Measurements from ENCODE around the gene IGFN1. TPM values are rescaled to one million over a fixed set of nuclear protein-coding genes. Genes with fewer than 3 reads are reported as not detected.

IGFN1 gene
- total and polyA plus RNA-seq, 2 of the 4 experiments (the other 2 are of a cell fraction): 0.05 TPM; not detected in 1

DNA sequence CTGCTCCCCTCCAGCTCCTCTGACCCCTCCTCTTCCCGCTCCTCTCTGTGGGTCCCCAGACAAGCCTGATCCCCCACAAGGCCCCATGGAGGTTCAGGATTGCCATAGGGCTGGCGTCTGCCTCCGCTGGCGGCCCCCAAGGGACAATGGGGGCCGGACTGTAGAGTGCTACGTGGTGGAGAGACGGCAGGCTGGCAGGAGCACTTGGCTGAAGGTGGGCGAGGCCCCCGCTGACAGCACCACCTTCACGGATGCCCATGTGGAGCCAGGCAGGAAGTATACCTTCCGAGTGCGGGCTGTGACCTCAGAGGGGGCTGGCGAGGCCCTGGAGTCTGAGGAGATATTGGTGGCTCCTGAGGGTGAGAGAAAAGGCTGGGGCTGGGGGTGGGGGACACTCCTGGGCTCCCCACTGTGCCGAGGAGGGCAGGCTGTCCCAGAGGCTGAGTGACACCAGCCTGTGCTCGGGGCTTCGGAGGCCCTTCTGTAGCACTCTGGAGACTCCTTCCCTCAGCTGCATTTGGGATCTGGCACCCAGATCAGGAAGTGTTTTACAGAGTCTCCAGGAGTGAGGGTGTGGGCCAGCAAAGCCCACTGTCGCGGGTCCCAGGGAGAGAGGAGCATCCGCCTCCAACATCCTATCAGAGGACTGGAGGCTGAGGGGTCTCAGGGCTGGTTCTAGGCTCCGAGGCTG, 25.9 kb downstream of the IGFN1 start:
- no peak overlapping the region for H3K4me3 ChIP-seq (ENCODE audit: insufficient read depth, low read depth, low read length)
- no peaks in the 10 kb centered on the region for H3K9me3 ChIP-seq (ENCODE audit: control insufficient read depth, insufficient read depth, low read length)
- H3K4ac ChIP-seq (ENCODE audit: low read depth, low read length): no peak overlapping the region
- TF ChIP-seq FOS (IDR thresholded peaks at IDR 0.05; ENCODE audit: low read depth, low read length) (no peak), RCOR1 (IDR thresholded peaks at IDR 0.05; ENCODE audit: insufficient replicate concordance, low read length) (no peak), CEBPB (IDR thresholded peaks at IDR 0.05; ENCODE audit: low read depth, low read length) (no peak), CHD1 (IDR thresholded peaks at IDR 0.05; ENCODE audit: low read depth, low read length) (no peak)
- TF ChIP-seq, protein P1, sequence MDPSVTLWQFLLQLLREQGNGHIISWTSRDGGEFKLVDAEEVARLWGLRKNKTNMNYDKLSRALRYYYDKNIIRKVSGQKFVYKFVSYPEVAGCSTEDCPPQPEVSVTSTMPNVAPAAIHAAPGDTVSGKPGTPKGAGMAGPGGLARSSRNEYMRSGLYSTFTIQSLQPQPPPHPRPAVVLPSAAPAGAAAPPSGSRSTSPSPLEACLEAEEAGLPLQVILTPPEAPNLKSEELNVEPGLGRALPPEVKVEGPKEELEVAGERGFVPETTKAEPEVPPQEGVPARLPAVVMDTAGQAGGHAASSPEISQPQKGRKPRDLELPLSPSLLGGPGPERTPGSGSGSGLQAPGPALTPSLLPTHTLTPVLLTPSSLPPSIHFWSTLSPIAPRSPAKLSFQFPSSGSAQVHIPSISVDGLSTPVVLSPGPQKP (IDR thresholded peaks at IDR 0.05; ENCODE audit: borderline replicate concordance, low read depth, low read length): no peak
- no peaks in the 10 kb centered on the region for H3K9me1 ChIP-seq (ENCODE audit: insufficient read depth, low read length)
- H2AK5ac ChIP-seq (ENCODE audit: low read depth, low read length): no peak overlapping the region
- no peak overlapping the region for H3K23ac ChIP-seq (ENCODE audit: low read depth, low read length)
- no peak overlapping the region for H3K14ac ChIP-seq (replicated peaks; ENCODE audit: low read depth, low read length)
- no peak overlapping the region for H3K56ac ChIP-seq (ENCODE audit: extremely low read depth, insufficient read depth, low read length)
- no peaks in the 10 kb centered on the region for H3K36me3 ChIP-seq (ENCODE audit: control insufficient read depth, insufficient read depth, low read length)
- H2AFZ ChIP-seq (replicated peaks; ENCODE audit: low read length, poor library complexity): no peak overlapping the region
- no peak overlapping the region for H2BK20ac ChIP-seq (ENCODE audit: low read depth, low read length)
- no peak overlapping the region for H3K18ac ChIP-seq (ENCODE audit: low read depth, low read length)
- no peak overlapping the region for H4K5ac ChIP-seq (ENCODE audit: low read depth, low read length)
- H3K79me1 ChIP-seq (ENCODE audit: low read depth in 1 of 2, low read length in 2 of 2): no peaks in the 10 kb centered on the region
- in situ Hi-C loops (cut with MboI; ENCODE audit: low sequenced_read_pairs): no loop called here
- H4K20me1 ChIP-seq (ENCODE audit: insufficient read depth, low read length): no peaks in the 10 kb centered on the region
- H2BK120ac ChIP-seq (ENCODE audit: low read depth, low read length): no peak overlapping the region
- no peak overlapping the region for H2BK5ac ChIP-seq (ENCODE audit: low read depth, low read length, poor library complexity, severe bottlenecking)
- H3K4me1 ChIP-seq (ENCODE audit: control insufficient read depth, insufficient read depth, low read length): no peaks in the 10 kb centered on the region
- POLR2A ChIA-PET (ENCODE audit: unreplicated experiment): no interaction called here
- no peak overlapping the region for H2AK9ac ChIP-seq (replicated peaks; ENCODE audit: low read depth, low read length, poor library complexity)
- 86% methylated on average over 5 of the region's 20 CpGs; no CpG with 5 or more reads in 1 of the 2 experiments for whole genome bisulfite sequencing, 2 experiments (ENCODE audit: extremely low coverage in 2 of 2, insufficient read length in 1 of 2)
- H4K91ac ChIP-seq (ENCODE audit: insufficient read depth, low read depth, low read length): no peak overlapping the region
- DNase-seq (no peak), ATAC-seq (ENCODE audit: low read depth) (no peak)
- H3K9ac ChIP-seq (ENCODE audit: low read depth, low read length): no peak overlapping the region
- intact Hi-C loops (cut with micrococcal nuclease): no loop called here
- dilution Hi-C loops (cut with HindIII; ENCODE audit: low sequenced_read_pairs, unreplicated experiment): no loop called here
- no peak overlapping the region for H3K4me2 ChIP-seq (ENCODE audit: low read depth, low read length)
- CTCF ChIA-PET: no interaction called here
- H4K8ac ChIP-seq (ENCODE audit: low read depth in 2 of 2, low read length in 2 of 2): no peak overlapping the region
- H2BK15ac ChIP-seq (ENCODE audit: low read depth, low read length): no peak overlapping the region
- BruUV-seq (replicated peaks): no TSS peak
- H3K27me3 ChIP-seq (ENCODE audit: control insufficient read depth, insufficient read depth, low read length): peaks cover 57% of the 10 kb centered on the region
- H3K27ac ChIP-seq (ENCODE audit: insufficient read depth, low read length): no peak overlapping the region
